Measurements from ENCODE around the gene GPATCH2L. TPM values are rescaled to one million over a fixed set of nuclear protein-coding genes. Genes with fewer than 3 reads are reported as not detected.

GPATCH2L gene
- total and polyA plus RNA-seq, 2 experiments from 2014 or later, result 16.1 to 60.5 TPM

DNA sequence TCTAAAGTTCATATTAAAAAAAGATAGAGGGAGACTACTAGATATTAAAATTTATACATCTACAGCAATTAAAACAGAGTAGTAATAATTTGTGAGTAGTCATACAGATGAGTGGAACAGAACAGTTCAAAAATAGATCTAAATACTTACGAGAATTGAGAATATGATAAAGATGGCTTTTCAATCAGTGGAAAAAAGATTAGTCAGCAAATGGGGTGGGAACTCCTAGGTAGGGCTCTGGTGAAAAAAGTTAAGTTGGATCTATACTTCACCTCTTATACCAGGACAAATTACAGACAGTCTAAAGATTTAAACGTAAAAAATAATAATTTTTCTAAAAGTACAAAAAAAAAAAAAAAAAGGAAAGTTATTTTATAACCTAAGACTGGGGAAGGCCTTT is 66.9 kb downstream of the GPATCH2L start:
- H3K27ac ChIP-seq, result no peak overlapping the region
- H3K4me3 ChIP-seq, result no peak overlapping the region
- no peaks in the 10 kb centered on the region for H3K4me1 ChIP-seq (ENCODE audit: insufficient read depth)
- TF ChIP-seq, protein P1, sequence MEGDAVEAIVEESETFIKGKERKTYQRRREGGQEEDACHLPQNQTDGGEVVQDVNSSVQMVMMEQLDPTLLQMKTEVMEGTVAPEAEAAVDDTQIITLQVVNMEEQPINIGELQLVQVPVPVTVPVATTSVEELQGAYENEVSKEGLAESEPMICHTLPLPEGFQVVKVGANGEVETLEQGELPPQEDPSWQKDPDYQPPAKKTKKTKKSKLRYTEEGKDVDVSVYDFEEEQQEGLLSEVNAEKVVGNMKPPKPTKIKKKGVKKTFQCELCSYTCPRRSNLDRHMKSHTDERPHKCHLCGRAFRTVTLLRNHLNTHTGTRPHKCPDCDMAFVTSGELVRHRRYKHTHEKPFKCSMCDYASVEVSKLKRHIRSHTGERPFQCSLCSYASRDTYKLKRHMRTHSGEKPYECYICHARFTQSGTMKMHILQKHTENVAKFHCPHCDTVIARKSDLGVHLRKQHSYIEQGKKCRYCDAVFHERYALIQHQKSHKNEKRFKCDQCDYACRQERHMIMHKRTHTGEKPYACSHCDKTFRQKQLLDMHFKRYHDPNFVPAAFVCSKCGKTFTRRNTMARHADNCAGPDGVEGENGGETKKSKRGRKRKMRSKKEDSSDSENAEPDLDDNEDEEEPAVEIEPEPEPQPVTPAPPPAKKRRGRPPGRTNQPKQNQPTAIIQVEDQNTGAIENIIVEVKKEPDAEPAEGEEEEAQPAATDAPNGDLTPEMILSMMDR (IDR thresholded peaks at IDR 0.05; ENCODE audit: poor library complexity), result no peak
- no peak for TF ChIP-seq EZH2phosphoT487 (IDR thresholded peaks at IDR 0.05; ENCODE audit: low read depth, severe bottlenecking, unreplicated experiment)
- TF ChIP-seq EZH2 (IDR thresholded peaks at IDR 0.05; ENCODE audit: borderline replicate concordance), result no peak
- H3K79me2 ChIP-seq, result no peaks in the 10 kb centered on the region
- H3K36me3 ChIP-seq (replicated peaks; ENCODE audit: insufficient read depth, low read depth), result no peaks in the 10 kb centered on the region
- DNase-seq (ENCODE audit: low spot score), result no peak
- no peaks in the 10 kb centered on the region for H3K9me3 ChIP-seq (ENCODE audit: low read depth)
- H2AFZ ChIP-seq, result no peak overlapping the region
- H3K9me2 ChIP-seq (replicated peaks; ENCODE audit: insufficient read depth), result no peaks in the 10 kb centered on the region
- 93% methylated on average over 2 of the region's 2 CpGs for WGBS (ENCODE audit: low lambda C conversion rate, missing lambda C conversion rate)
- H3K4me2 ChIP-seq, result no peak overlapping the region
- no peaks in the 10 kb centered on the region for H4K20me1 ChIP-seq (ENCODE audit: insufficient read depth, poor library complexity, severe bottlenecking)
- H3K27me3 ChIP-seq, result no peaks in the 10 kb centered on the region

DNA sequence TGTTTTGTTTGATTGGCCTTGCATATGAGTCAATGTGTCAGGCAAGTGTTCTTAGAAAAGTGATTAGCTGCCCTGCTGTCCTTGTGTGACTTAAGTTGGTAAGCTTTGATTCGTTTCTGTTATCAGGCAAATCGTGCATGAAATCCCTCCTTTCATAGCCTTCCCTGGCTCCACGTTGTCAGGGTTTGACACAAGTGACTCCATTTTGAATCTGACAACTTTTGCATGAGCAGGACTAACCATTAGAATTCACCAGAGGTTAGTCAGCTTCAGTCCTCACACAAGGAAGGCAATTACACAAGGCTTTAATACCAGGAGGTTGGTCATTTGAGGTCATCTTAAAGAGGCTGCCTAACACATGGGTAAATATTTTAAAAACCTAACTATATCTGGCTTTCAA is 68.2 kb downstream of the GPATCH2L start:
- Histone ChIP-seq H3K4me1 (ENCODE audit: insufficient read depth) (no peaks in the 10 kb centered on the region), H2AFZ (no peak overlapping the region), H3K36me3 (replicated peaks; ENCODE audit: insufficient read depth, low read depth) (no peaks in the 10 kb centered on the region), H3K27ac (no peak overlapping the region), H3K27me3 (no peaks in the 10 kb centered on the region), H4K20me1 (ENCODE audit: insufficient read depth, poor library complexity, severe bottlenecking) (no peaks in the 10 kb centered on the region), H3K9me2 (replicated peaks; ENCODE audit: insufficient read depth) (no peaks in the 10 kb centered on the region), H3K4me2 (no peak overlapping the region), H3K9me3 (ENCODE audit: low read depth) (no peaks in the 10 kb centered on the region), H3K4me3 (no peak overlapping the region), H3K79me2 (no peaks in the 10 kb centered on the region)
- TF ChIP-seq, protein P1 (IDR thresholded peaks at IDR 0.05; ENCODE audit: poor library complexity), result no peak
- TF ChIP-seq EZH2 (IDR thresholded peaks at IDR 0.05; ENCODE audit: borderline replicate concordance) (no peak), EZH2phosphoT487 (IDR thresholded peaks at IDR 0.05; ENCODE audit: low read depth, severe bottlenecking, unreplicated experiment) (no peak)
- DNase-seq (ENCODE audit: low spot score), result no peak
- WGBS (ENCODE audit: low lambda C conversion rate, missing lambda C conversion rate), result 73% methylated on average over 3 of the region's 3 CpGs

DNA sequence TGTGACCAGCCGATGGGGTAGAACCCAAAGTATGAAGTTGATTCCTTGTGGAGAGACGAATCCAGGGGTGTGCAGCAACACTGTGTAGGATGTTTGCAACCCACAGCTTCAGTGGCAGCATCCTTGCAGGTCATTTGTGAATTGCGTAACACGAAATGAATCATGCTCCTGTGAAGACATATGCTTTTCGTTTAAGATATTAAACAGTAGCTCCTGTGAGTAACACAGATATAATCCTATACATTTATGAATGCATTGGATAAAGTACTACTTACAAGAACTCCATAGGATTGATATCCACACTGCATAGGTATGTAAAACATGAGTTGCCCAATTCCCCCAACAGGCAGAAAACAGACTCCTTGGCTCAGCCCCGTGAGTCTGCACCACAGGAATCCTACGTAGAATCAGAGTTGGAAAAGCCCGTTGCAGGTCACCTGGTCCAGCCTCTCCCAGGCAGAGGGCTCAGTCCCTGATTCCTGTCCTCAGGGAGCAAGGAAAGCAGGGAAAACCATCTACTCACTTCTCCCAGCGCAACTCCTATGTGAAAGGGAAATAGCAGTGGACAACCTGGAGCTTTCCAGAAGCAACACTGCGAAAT is 75.8 kb downstream of the GPATCH2L start:
- TF ChIP-seq EZH2 (IDR thresholded peaks at IDR 0.05; ENCODE audit: borderline replicate concordance) (no peak), EZH2phosphoT487 (IDR thresholded peaks at IDR 0.05; ENCODE audit: low read depth, severe bottlenecking, unreplicated experiment) (no peak)
- TF ChIP-seq, protein P1 (IDR thresholded peaks at IDR 0.05; ENCODE audit: poor library complexity), result no peak
- no peak overlapping the region for H3K4me2 ChIP-seq
- no peaks in the 10 kb centered on the region for H3K4me1 ChIP-seq (ENCODE audit: insufficient read depth)
- H2AFZ ChIP-seq, result no peak overlapping the region
- peak; percentile 14 for DNase-seq (ENCODE audit: low spot score)
- H3K27me3 ChIP-seq, result no peaks in the 10 kb centered on the region
- no peak overlapping the region for H3K4me3 ChIP-seq
- no peaks in the 10 kb centered on the region for H3K9me3 ChIP-seq (ENCODE audit: low read depth)
- WGBS (ENCODE audit: low lambda C conversion rate, missing lambda C conversion rate), result 77% methylated on average over 10 of the region's 10 CpGs
- no peaks in the 10 kb centered on the region for H3K9me2 ChIP-seq (replicated peaks; ENCODE audit: insufficient read depth)
- no peaks in the 10 kb centered on the region for H3K79me2 ChIP-seq
- no peaks in the 10 kb centered on the region for H3K36me3 ChIP-seq (replicated peaks; ENCODE audit: insufficient read depth, low read depth)
- H4K20me1 ChIP-seq (ENCODE audit: insufficient read depth, poor library complexity, severe bottlenecking), result no peaks in the 10 kb centered on the region
- no peak overlapping the region for H3K27ac ChIP-seq

Measured in hepatocyte (in vitro differentiated cells).